Kidney epithelial cell (primary cell): Measurements from ENCODE around the gene SPEG. TPM values are rescaled to one million over a fixed set of nuclear protein-coding genes. Genes with fewer than 3 reads are reported as not detected.

Experiments
- DNase-seq: peaks from one replicate; pipeline ENCODE4 v3.0.0-alpha.2; 2010; ENCODE audit warnings: low read depth
- H3K27me3 ChIP-seq: 2 replicates; pipeline ENCODE4 v1.6.0; 2011; ENCODE audit warnings: low read length; ENCODE audit not compliant: control insufficient read depth, insufficient read depth
- H3K36me3 ChIP-seq: 2 replicates; pipeline ENCODE4 v1.5.1; 2011; ENCODE audit warnings: low read length; ENCODE audit not compliant: control insufficient read depth, insufficient read depth
- H3K4me3 ChIP-seq: 2 replicates; pipeline ENCODE4 v1.5.1; 2011; ENCODE audit warnings: low read depth, mild to moderate bottlenecking, control low read depth, low read length
- total RNA-seq: library from RNA; depleted of rRNA; stranded (reverse); fragments of >200 nt; gene quantifications from 2 replicates; pipeline ENCODE4 v1.2.3, GENCODE V29; 2015
- TF ChIP-seq, protein P1 (sequence below): IDR thresholded peaks from 2 replicates; pipeline ENCODE4 v1.5.1; 2011; ENCODE audit warnings: mild to moderate bottlenecking, moderate library complexity, low read length, control low read depth, inconsistent platforms; ENCODE audit not compliant: insufficient read depth, poor library complexity, severe bottlenecking

The SPEG gene
- total RNA-seq, 1 donor from 2014 or later: 9.9 TPM

DNA sequence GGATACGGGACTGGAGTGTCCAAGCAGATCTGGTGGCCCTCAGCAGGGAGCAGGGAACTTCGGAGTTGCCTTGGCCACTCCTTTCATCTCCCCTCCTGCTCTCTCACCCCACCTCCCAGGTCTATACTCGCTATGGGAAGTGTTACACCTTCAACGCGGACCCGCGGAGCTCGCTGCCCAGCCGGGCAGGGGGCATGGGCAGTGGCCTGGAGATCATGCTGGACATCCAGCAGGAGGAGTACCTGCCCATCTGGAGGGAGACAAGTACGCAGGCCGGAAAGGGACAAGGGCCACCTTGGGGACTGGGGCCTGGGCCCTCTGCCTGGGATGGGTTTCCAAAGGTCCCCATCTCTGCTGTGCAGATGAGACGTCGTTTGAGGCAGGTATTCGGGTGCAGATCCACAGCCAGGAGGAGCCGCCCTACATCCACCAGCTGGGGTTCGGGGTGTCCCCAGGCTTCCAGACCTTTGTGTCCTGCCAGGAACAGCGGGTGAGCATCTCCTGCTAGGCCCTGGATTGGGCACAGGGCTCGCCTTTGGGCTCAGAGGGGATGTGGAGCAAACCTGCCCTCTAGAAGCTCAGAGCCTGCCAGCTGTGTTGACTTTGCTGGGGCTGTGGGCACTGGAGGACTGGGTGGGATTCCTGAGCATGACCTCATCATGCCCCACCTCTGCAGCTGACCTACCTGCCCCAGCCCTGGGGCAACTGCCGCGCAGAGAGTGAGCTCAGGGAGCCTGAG, 97.2 kb downstream of the SPEG start:
- Histone ChIP-seq H3K27me3 (peaks cover 46% of the 10 kb centered on the region), H3K36me3 (no peaks in the 10 kb centered on the region), H3K4me3 (no peak overlapping the region)
- DNase-seq: no peak
- TF ChIP-seq, protein P1, sequence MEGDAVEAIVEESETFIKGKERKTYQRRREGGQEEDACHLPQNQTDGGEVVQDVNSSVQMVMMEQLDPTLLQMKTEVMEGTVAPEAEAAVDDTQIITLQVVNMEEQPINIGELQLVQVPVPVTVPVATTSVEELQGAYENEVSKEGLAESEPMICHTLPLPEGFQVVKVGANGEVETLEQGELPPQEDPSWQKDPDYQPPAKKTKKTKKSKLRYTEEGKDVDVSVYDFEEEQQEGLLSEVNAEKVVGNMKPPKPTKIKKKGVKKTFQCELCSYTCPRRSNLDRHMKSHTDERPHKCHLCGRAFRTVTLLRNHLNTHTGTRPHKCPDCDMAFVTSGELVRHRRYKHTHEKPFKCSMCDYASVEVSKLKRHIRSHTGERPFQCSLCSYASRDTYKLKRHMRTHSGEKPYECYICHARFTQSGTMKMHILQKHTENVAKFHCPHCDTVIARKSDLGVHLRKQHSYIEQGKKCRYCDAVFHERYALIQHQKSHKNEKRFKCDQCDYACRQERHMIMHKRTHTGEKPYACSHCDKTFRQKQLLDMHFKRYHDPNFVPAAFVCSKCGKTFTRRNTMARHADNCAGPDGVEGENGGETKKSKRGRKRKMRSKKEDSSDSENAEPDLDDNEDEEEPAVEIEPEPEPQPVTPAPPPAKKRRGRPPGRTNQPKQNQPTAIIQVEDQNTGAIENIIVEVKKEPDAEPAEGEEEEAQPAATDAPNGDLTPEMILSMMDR: no peak

DNA sequence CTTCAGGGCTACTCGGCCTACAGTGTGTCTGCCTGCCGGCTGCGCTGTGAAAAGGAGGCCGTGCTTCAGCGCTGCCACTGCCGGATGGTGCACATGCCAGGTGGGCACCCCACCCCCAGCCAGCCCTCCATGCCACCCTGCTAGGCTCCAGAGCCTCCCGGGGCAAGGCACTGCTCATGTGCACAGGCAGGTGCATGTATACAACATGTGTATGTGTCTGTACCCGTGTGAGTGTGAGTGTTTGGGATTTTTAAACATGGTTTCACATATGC, 97.7 kb downstream of the SPEG start:
- no peaks in the 10 kb centered on the region for H3K36me3 ChIP-seq
- TF ChIP-seq, protein P1: no peak
- no peak overlapping the region for H3K4me3 ChIP-seq
- peaks cover 41% of the 10 kb centered on the region for H3K27me3 ChIP-seq
- no peak for DNase-seq

DNA sequence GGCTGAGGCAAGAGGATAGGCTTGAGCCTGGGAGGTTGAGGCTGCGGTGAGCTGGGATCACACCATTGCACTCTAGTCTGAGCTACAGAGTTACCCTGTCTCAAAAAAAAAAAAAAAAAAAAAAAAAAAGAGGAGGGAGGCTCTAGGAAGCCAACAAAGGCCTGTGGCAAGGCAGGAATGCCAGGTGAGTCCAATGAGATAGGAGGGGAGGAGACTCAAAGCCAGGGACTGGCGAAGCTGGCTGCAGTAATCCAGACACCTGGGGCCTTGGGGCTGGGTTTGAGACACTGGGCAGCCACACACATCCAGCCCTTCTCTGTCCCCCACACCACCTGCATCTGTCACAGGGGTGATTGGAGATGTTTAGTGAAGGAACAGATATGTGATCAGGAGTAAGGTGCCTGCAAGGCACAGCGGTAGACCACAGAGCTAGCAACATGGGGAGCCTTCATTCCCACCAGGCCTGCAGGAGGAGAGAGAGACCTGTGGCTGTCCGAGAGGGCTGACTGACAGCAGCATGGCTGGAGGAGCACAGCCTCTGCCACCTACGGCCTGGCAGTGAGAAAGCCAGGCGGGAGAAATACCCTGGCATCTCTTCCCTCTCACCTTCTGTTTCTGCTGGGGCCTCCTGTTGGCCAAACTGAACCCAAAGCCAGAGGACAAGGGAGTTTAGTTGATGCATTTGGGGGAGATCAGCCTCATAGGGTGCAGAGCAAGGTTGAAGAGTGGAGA, 99.5 kb downstream of the SPEG start:
- TF ChIP-seq, protein P1: no peak
- Histone ChIP-seq H3K27me3 (peaks cover 31% of the 10 kb centered on the region), H3K36me3 (no peaks in the 10 kb centered on the region), H3K4me3 (no peak overlapping the region)
- DNase-seq: no peak

DNA sequence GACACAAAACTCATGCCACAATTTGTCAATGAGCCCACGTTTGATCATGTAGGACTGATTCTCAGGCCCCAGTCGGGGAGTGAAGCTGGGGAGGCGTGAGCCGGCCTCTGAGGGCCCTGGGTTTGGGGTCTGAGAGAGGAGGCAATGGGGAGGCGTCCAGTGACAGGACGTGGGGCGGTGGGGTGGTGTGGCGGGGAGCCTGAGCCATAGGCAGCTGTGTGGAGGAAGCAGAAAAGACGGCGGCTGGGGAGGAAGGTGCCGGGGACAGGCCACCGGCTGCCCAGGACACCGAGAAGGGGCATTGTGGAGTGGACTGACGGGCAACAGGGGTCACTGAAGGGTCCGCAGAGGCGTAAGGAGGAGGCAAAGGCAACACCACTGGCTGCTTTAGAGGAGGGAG, 101.8 kb downstream of the SPEG start:
- TF ChIP-seq, protein P1: no peak
- Histone ChIP-seq H3K4me3 (no peak overlapping the region), H3K27me3 (peaks cover 15% of the 10 kb centered on the region), H3K36me3 (peaks cover 5% of the 10 kb centered on the region)
- DNase-seq: no peak

DNA sequence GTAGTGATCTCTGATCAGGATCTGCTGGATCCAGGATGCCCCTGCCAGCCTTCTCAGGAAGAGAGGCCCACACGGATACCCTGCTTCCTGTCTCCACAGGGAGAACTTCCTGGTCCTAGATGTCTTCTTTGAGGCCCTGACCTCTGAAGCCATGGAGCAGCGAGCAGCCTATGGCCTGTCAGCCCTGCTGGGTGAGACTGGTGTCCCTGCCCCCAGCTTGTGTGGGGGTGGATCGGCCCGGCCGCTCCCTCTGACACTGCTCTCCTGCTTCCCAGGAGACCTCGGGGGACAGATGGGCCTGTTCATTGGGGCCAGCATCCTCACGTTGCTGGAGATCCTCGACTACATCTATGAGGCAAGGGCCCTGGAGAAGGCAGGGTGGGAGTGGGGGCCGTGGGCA, 102.3 kb downstream of the SPEG start:
- DNase-seq: no peak
- peaks cover 11% of the 10 kb centered on the region for H3K27me3 ChIP-seq
- no peak overlapping the region for H3K4me3 ChIP-seq
- TF ChIP-seq, protein P1: no peak
- peaks cover 5% of the 10 kb centered on the region for H3K36me3 ChIP-seq
